NCI-H2171 (cell line): ENCODE measurements around the gene RUVBL2.
A peak's percentile ranks its signal among the peaks of the same experiment; 100 is the strongest.

Source experiments
- DNase-seq: peaks from one replicate; lab custom pipeline; 2025; lab: John Stamatoyannopoulos, UW

RUVBL2 gene

GRCh38 chr19:48964205-48965039, 29.3 kb upstream of the RUVBL2 start:
- DNase-seq, result no peak

- peak; percentile 91 for DNase-seq
Observed at GRCh38 chr19:48965040-48965805, 28.5 kb upstream of the RUVBL2 start, which contains the start of gene FTL. TSS of gene FTL (plus strand) at chr19:48965309. CDS start at chr19:48965508, 199 bp downstream.

- DNase-seq, result peak; percentile 86
Observed at GRCh38 chr19:48965806-48966540, 27.7 kb upstream of the RUVBL2 start.

- no peak for DNase-seq
Observed at GRCh38 chr19:48966541-48967345, 26.9 kb upstream of the RUVBL2 start.

- DNase-seq, result no peak
Observed at GRCh38 chr19:48967346-48968178, 26.1 kb upstream of the RUVBL2 start.

GRCh38 chr19:48968179-48968661, 25.5 kb upstream of the RUVBL2 start:
- no peak for DNase-seq

GRCh38 chr19:48968813-48969218, 24.9 kb upstream of the RUVBL2 start:
- DNase-seq, result no peak

GRCh38 chr19:48969276-48970138, 24.2 kb upstream of the RUVBL2 start:
- no peak for DNase-seq

GRCh38 chr19:48970139-48970766, 23.4 kb upstream of the RUVBL2 start:
- DNase-seq, result no peak

- peak; percentile 68 for DNase-seq
Observed at GRCh38 chr19:48970923-48971395, 22.7 kb upstream of the RUVBL2 start.

GRCh38 chr19:48975947-48976847, 17.5 kb upstream of the RUVBL2 start:
- peak; percentile 26 for DNase-seq

GRCh38 chr19:48977061-48977460, 16.6 kb upstream of the RUVBL2 start:
- DNase-seq, result no peak

GRCh38 chr19:48982280-48982679, 11.4 kb upstream of the RUVBL2 start:
- DNase-seq, result no peak

GRCh38 chr19:48985711-48986110, 8.0 kb upstream of the RUVBL2 start:
- DNase-seq, result no peak

- DNase-seq, result no peak
Observed at GRCh38 chr19:48986211-48986610, 7.5 kb upstream of the RUVBL2 start.

- no peak for DNase-seq
Observed at GRCh38 chr19:48987323-48987722, 6.4 kb upstream of the RUVBL2 start.

- no peak for DNase-seq
Observed at GRCh38 chr19:48988286-48988685, 5.4 kb upstream of the RUVBL2 start.

GRCh38 chr19:48988860-48989259, 4.8 kb upstream of the RUVBL2 start:
- no peak for DNase-seq
